Activated T-cell treated with anti-CD3 and anti-CD28 coated beads for 1 hour (primary cell): Measurements from ENCODE around the gene TSPAN12.

ENCODE experiments used
- DNase-seq: peaks from one replicate; pipeline ENCODE4 v3.0.0-alpha.2; 2020; ENCODE audit warnings: low read depth

TSPAN12 gene

GRCh38 chr7:120742372-120742771, 115.6 kb downstream of the TSPAN12 start:
- DNase-seq: no peak

- DNase-seq: no peak
These were observed 116.4 kb downstream of the TSPAN12 start for GRCh38 chr7:120741371-120742042.

GRCh38 chr7:120740348-120740747, 117.6 kb downstream of the TSPAN12 start:
- no peak for DNase-seq

GRCh38 chr7:120738816-120739215, 119.1 kb downstream of the TSPAN12 start:
- no peak for DNase-seq
